Measurements from ENCODE around the gene FAM25A.
"Not testable (repeated sequence)": the region's sequence is repeated elsewhere in the genome, so short reads cannot be mapped to it uniquely, and the experiment has no call there.

Gene FAM25A

GRCh38 chr10:87026747-87027508 is 6.8 kb downstream of the FAM25A start:
- H3K9me3 ChIP-seq; DNase-seq (ENCODE audit: low spot score in 2 of 2); H3K27me3 ChIP-seq (ENCODE audit: low read depth); H3K4me3 ChIP-seq; in situ Hi-C loops (cut with MboI; ENCODE audit: low sequenced_read_pairs); H3K4me1 ChIP-seq; H3K36me3 ChIP-seq (replicated peaks): not testable (repeated sequence)

- H3K27me3 ChIP-seq (ENCODE audit: low read depth); H3K4me3 ChIP-seq; H3K36me3 ChIP-seq (replicated peaks); H3K4me1 ChIP-seq; in situ Hi-C loops (cut with MboI; ENCODE audit: low sequenced_read_pairs); H3K9me3 ChIP-seq; DNase-seq (ENCODE audit: low spot score in 2 of 2): not testable (repeated sequence)
These were observed 10.3 kb downstream of the FAM25A start for GRCh38 chr10:87030419-87030818.

GRCh38 chr10:87030912-87031635 is 11.0 kb downstream of the FAM25A start:
- Histone ChIP-seq H3K36me3 (replicated peaks) (no peaks in the 10 kb centered on the region), H3K27me3 (ENCODE audit: low read depth) (peaks cover 3% of the 10 kb centered on the region), H3K4me1 (no peaks in the 10 kb centered on the region), H3K9me3 (no peaks in the 10 kb centered on the region; the same call in 1 of the 2 replicates), H3K4me3 (no peak overlapping the region)
- no peak for DNase-seq (ENCODE audit: low spot score in 2 of 2)
- in situ Hi-C loops (cut with MboI; ENCODE audit: low sequenced_read_pairs): no loop called here

GRCh38 chr10:87036623-87037022 is 16.5 kb downstream of the FAM25A start:
- in situ Hi-C loops (cut with MboI; ENCODE audit: low sequenced_read_pairs): no loop called here
- no peak for DNase-seq (ENCODE audit: low spot score in 2 of 2)
- Histone ChIP-seq H3K9me3 (no peaks in the 10 kb centered on the region), H3K36me3 (replicated peaks) (no peaks in the 10 kb centered on the region), H3K4me3 (no peak overlapping the region), H3K27me3 (ENCODE audit: low read depth) (peaks cover 7% of the 10 kb centered on the region), H3K4me1 (no peaks in the 10 kb centered on the region)

GRCh38 chr10:87038286-87038717 is 18.2 kb downstream of the FAM25A start:
- no peaks in the 10 kb centered on the region for H3K9me3 ChIP-seq
- in situ Hi-C loops (cut with MboI; ENCODE audit: low sequenced_read_pairs): no loop called here
- no peaks in the 10 kb centered on the region for H3K36me3 ChIP-seq (replicated peaks)
- no peaks in the 10 kb centered on the region for H3K4me1 ChIP-seq
- no peak overlapping the region for H3K4me3 ChIP-seq
- DNase-seq (ENCODE audit: low spot score in 2 of 2): no peak
- H3K27me3 ChIP-seq (ENCODE audit: low read depth): peaks cover 7% of the 10 kb centered on the region

GRCh38 chr10:87038786-87039185 is 18.7 kb downstream of the FAM25A start:
- H3K27me3 ChIP-seq (ENCODE audit: low read depth): peaks cover 7% of the 10 kb centered on the region
- no peak for DNase-seq (ENCODE audit: low spot score in 2 of 2)
- no peaks in the 10 kb centered on the region for H3K36me3 ChIP-seq (replicated peaks)
- no peaks in the 10 kb centered on the region for H3K4me1 ChIP-seq
- no peaks in the 10 kb centered on the region for H3K9me3 ChIP-seq
- in situ Hi-C loops (cut with MboI; ENCODE audit: low sequenced_read_pairs): no loop called here
- no peak overlapping the region for H3K4me3 ChIP-seq

GRCh38 chr10:87043579-87043978 is 23.5 kb downstream of the FAM25A start:
- in situ Hi-C loops (cut with MboI; ENCODE audit: low sequenced_read_pairs); H3K4me3 ChIP-seq; H3K27me3 ChIP-seq (ENCODE audit: low read depth); DNase-seq (ENCODE audit: low spot score in 2 of 2); H3K9me3 ChIP-seq; H3K4me1 ChIP-seq: not testable (repeated sequence)
- H3K36me3 ChIP-seq (replicated peaks): peaks cover 14% of the 10 kb centered on the region

- Histone ChIP-seq H3K4me3 (no peak overlapping the region), H3K4me1 (no peaks in the 10 kb centered on the region), H3K9me3 (no peaks in the 10 kb centered on the region), H3K36me3 (replicated peaks) (peaks cover 27% of the 10 kb centered on the region), H3K27me3 (ENCODE audit: low read depth) (no peaks in the 10 kb centered on the region)
- in situ Hi-C loops (cut with MboI; ENCODE audit: low sequenced_read_pairs): no loop called here
- no peak for DNase-seq (ENCODE audit: low spot score in 2 of 2)
These were observed 25.4 kb downstream of the FAM25A start for GRCh38 chr10:87045434-87045938.

- no peak for DNase-seq (ENCODE audit: low spot score in 2 of 2)
- H3K36me3 ChIP-seq (replicated peaks): peaks cover 72% of the 10 kb centered on the region
These were observed 33.0 kb downstream of the FAM25A start for GRCh38 chr10:87053111-87053510.

GRCh38 chr10:87053577-87054181 is 33.6 kb downstream of the FAM25A start:
- in situ Hi-C loops (cut with MboI; ENCODE audit: low sequenced_read_pairs): no loop called here
- no peaks in the 10 kb centered on the region for H3K4me1 ChIP-seq
- H3K36me3 ChIP-seq (replicated peaks): peaks cover 74% of the 10 kb centered on the region
- no peaks in the 10 kb centered on the region for H3K9me3 ChIP-seq
- no peak overlapping the region for H3K4me3 ChIP-seq
- H3K27me3 ChIP-seq (ENCODE audit: low read depth): no peaks in the 10 kb centered on the region
- DNase-seq (ENCODE audit: low spot score in 2 of 2): no peak

More at GRCh38 chr10:87053111-87053510, 33.0 kb downstream of the FAM25A start:
- Histone ChIP-seq H3K4me1 (no peaks in the 10 kb centered on the region), H3K9me3 (no peaks in the 10 kb centered on the region), H3K4me3 (no peak overlapping the region), H3K27me3 (ENCODE audit: low read depth) (no peaks in the 10 kb centered on the region)
- in situ Hi-C loops (cut with MboI; ENCODE audit: low sequenced_read_pairs): no loop called here

GRCh38 chr10:87054373-87055295 is 34.5 kb downstream of the FAM25A start:
- no peak for DNase-seq (ENCODE audit: low spot score in 2 of 2)
- Histone ChIP-seq H3K4me1 (no peaks in the 10 kb centered on the region), H3K4me3 (no peak overlapping the region), H3K9me3 (no peaks in the 10 kb centered on the region), H3K27me3 (ENCODE audit: low read depth) (no peaks in the 10 kb centered on the region), H3K36me3 (replicated peaks) (peaks cover 79% of the 10 kb centered on the region)
- in situ Hi-C loops (cut with MboI; ENCODE audit: low sequenced_read_pairs): no loop called here

- no peaks in the 10 kb centered on the region for H3K27me3 ChIP-seq (ENCODE audit: low read depth)
- peaks cover 81% of the 10 kb centered on the region for H3K36me3 ChIP-seq (replicated peaks)
- no peak for DNase-seq (ENCODE audit: low spot score in 2 of 2)
- H3K4me3 ChIP-seq: no peak overlapping the region
- H3K9me3 ChIP-seq: no peaks in the 10 kb centered on the region
- in situ Hi-C loops (cut with MboI; ENCODE audit: low sequenced_read_pairs): no loop called here
- no peaks in the 10 kb centered on the region for H3K4me1 ChIP-seq
These were observed 38.1 kb downstream of the FAM25A start for GRCh38 chr10:87058171-87058570.

GRCh38 chr10:87059401-87059800 is 39.3 kb downstream of the FAM25A start:
- Histone ChIP-seq H3K4me3 (no peak overlapping the region), H3K9me3 (no peaks in the 10 kb centered on the region), H3K36me3 (replicated peaks) (peaks cover 71% of the 10 kb centered on the region), H3K27me3 (ENCODE audit: low read depth) (no peaks in the 10 kb centered on the region), H3K4me1 (no peaks in the 10 kb centered on the region)
- DNase-seq (ENCODE audit: low spot score in 2 of 2): no peak
- in situ Hi-C loops (cut with MboI; ENCODE audit: low sequenced_read_pairs): no loop called here
